LNCAP (cell line): ENCODE measurements around the gene BCL6B.

Source experiments
- CTCF ChIP-seq: fragments of 450-650 bp; IDR thresholded peaks from 2 replicates; pipeline ENCODE4 v1.5.1; 2017; ENCODE audit warnings: mild to moderate bottlenecking

BCL6B gene

GRCh38 chr17:7014261-7014994, 8.4 kb upstream of the BCL6B start:
- peak; percentile 75 for TF ChIP-seq CTCF

- TF ChIP-seq CTCF: no peak
Observed at GRCh38 chr17:7014995-7015958, 7.6 kb upstream of the BCL6B start.

GRCh38 chr17:7016418-7016817, 6.4 kb upstream of the BCL6B start:
- no peak for TF ChIP-seq CTCF

- TF ChIP-seq CTCF: no peak
Observed at GRCh38 chr17:7016886-7017826, 5.7 kb upstream of the BCL6B start.

GRCh38 chr17:7017827-7018200, 5.0 kb upstream of the BCL6B start:
- TF ChIP-seq CTCF: no peak

- no peak for TF ChIP-seq CTCF
Observed at GRCh38 chr17:7018331-7018964, 4.4 kb upstream of the BCL6B start.

GRCh38 chr17:7019367-7019766, 3.5 kb upstream of the BCL6B start:
- no peak for TF ChIP-seq CTCF
